RWPE1 (cell line): ENCODE measurements around the gene KERA.
A peak's percentile ranks its signal among the peaks of the same experiment; 100 is the strongest.

ENCODE experiments used
- CTCF ChIA-PET: fragments of 350-600 bp; sonication (Branson Sonifier 250); formaldehyde crosslinking; extraction: SDS; loops from one replicate; lab custom pipeline; 2021; lab: Yijun Ruan, JAX
- POLR2A ChIA-PET: fragments of 400-600 bp; formaldehyde crosslinking; extraction: SDS; loops from one replicate; lab custom pipeline; 2020; ENCODE audit warnings: antibody characterized with exemption; ENCODE audit not compliant: low non-redundant PET; lab: Yijun Ruan, JAX
- DNase-seq: peaks from one replicate; pipeline ENCODE4 v3.0.0; 2012; ENCODE audit warnings: low spot score
- H3K27ac ChIP-seq: fragments of 450-650 bp; 2 replicates; pipeline ENCODE4 v1.5.1; 2017
- CTCF ChIP-seq: fragments of 450-650 bp; conservative IDR thresholded peaks from 2 replicates; pipeline ENCODE4 v1.5.1; 2017; ENCODE audit warnings: low read depth, mild to moderate bottlenecking

KERA gene

GRCh38 chr12:91037276-91037675 is 20.5 kb downstream of the KERA start:
- no peak for TF ChIP-seq CTCF
- ChIA-PET POLR2A (no interaction called here), CTCF (interaction anchor here (0.6 kb wide), 2 partner anchors 19 to 140 kb away, joined by 3 read pairs; no protein-coding TSS in a partner anchor)
- DNase-seq: no peak
- no peak overlapping the region for H3K27ac ChIP-seq

GRCh38 chr12:91033251-91033650 is 24.6 kb downstream of the KERA start:
- no peak for TF ChIP-seq CTCF
- ChIA-PET POLR2A (no interaction called here), CTCF (no interaction called here)
- DNase-seq: no peak
- H3K27ac ChIP-seq: no peak overlapping the region

- POLR2A ChIA-PET: no interaction called here
- no peak for TF ChIP-seq CTCF
- peak; percentile 9 for DNase-seq
- H3K27ac ChIP-seq: no peak overlapping the region
- CTCF ChIA-PET: no interaction called here
These were observed 34.4 kb downstream of the KERA start for GRCh38 chr12:91023326-91024004.

GRCh38 chr12:91021076-91021475 is 36.7 kb downstream of the KERA start:
- no peak for DNase-seq
- no peak for TF ChIP-seq CTCF
- ChIA-PET POLR2A (no interaction called here), CTCF (interaction anchor here (0.7 kb wide), 2 partner anchors 73 to 188 kb away, joined by 3 to 5 read pairs; no protein-coding TSS in a partner anchor)
- no peak overlapping the region for H3K27ac ChIP-seq

GRCh38 chr12:91019455-91019854 is 38.4 kb downstream of the KERA start:
- DNase-seq: no peak
- ChIA-PET POLR2A (no interaction called here), CTCF (no interaction called here)
- H3K27ac ChIP-seq: no peak overlapping the region
- TF ChIP-seq CTCF: no peak

- CTCF ChIA-PET: no interaction called here
- no peak overlapping the region for H3K27ac ChIP-seq
- no peak for TF ChIP-seq CTCF
- POLR2A ChIA-PET: no interaction called here
- DNase-seq: no peak
These were observed 40.1 kb downstream of the KERA start for GRCh38 chr12:91017511-91018263.
